Nephron progenitor cell (in vitro differentiated cells): ENCODE data around the gene YEATS2.
"Not testable (repeated sequence)": the region's sequence is repeated elsewhere in the genome, so short reads cannot be mapped to it uniquely, and the experiment has no call there.

Source experiments
- DNase-seq: peaks from one replicate; pipeline ENCODE4 v3.0.0; 2021
- H3K27ac Mint-ChIP-seq: 2 replicates; pipeline ENCODE4 v1.8.0; 2021; ENCODE audit warnings: mild to moderate bottlenecking, moderate library complexity, mixed read lengths
- H3K27me3 Mint-ChIP-seq: 2 replicates; pipeline ENCODE4 v1.8.0; 2021; ENCODE audit warnings: mild to moderate bottlenecking, low read depth, mixed read lengths; ENCODE audit not compliant: poor library complexity
- H3K36me3 Mint-ChIP-seq: 2 replicates; pipeline ENCODE4 v1.8.0; 2021; ENCODE audit warnings: low read depth, mixed read lengths
- H3K4me1 Mint-ChIP-seq: 2 replicates; pipeline ENCODE4 v1.8.0; 2021; ENCODE audit warnings: mixed read lengths
- H3K4me3 Mint-ChIP-seq: 2 replicates; pipeline ENCODE4 v1.8.0; 2021; ENCODE audit warnings: mild to moderate bottlenecking, moderate library complexity, mixed read lengths
- H3K9me3 Mint-ChIP-seq: 2 replicates; pipeline ENCODE4 v1.8.0; 2021; ENCODE audit warnings: mild to moderate bottlenecking, moderate library complexity, mixed read lengths
- TF ChIP-seq, protein P1 (sequence below): fragments of 200-600 bp; sonication (generic); IDR thresholded peaks from 2 replicates; pipeline ENCODE4 v1.5.0; 2021; ENCODE audit warnings: antibody characterized with exemption

Gene YEATS2

DNA sequence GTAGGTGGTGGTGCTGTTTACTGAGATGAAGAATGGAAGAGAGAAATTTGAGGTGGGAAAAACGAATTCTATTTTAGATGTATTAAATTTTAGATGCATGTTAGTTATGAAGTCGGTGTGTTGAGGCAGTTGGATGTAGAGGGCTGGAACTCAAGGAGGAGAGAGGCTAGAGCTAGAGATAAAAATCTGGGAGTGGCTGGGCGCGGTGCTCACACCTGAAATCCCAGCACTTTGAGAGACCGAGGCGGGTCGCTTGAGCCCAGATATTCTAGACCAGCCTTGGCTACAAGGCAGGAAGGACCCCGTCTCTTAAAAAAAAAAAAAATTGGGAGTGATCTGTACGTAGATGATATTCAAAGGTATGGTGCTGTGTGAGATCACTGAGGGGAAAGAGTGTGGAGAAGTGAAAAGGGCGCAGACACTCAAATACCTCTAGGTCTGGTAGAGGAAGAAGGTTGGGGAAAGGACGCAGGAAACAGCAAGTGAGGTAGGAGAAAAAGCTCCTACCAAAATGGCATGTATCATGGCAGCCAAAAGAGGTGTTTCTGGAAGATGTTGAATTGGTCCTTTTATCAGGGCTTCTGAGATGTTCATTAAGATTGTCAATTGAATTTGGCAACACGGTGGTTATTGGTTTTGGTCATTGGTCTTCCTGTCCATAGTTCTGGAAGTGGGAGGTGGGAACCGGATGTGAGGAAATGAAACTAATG, 1.8 kb downstream of the YEATS2 start:
- peak overlapping the region; percentile 94 for H3K4me3 Mint-ChIP-seq
- peaks cover 45% of the 10 kb centered on the region for H3K4me1 Mint-ChIP-seq
- H3K9me3 Mint-ChIP-seq, result peaks cover 9% of the 10 kb centered on the region
- TF ChIP-seq, protein P1, sequence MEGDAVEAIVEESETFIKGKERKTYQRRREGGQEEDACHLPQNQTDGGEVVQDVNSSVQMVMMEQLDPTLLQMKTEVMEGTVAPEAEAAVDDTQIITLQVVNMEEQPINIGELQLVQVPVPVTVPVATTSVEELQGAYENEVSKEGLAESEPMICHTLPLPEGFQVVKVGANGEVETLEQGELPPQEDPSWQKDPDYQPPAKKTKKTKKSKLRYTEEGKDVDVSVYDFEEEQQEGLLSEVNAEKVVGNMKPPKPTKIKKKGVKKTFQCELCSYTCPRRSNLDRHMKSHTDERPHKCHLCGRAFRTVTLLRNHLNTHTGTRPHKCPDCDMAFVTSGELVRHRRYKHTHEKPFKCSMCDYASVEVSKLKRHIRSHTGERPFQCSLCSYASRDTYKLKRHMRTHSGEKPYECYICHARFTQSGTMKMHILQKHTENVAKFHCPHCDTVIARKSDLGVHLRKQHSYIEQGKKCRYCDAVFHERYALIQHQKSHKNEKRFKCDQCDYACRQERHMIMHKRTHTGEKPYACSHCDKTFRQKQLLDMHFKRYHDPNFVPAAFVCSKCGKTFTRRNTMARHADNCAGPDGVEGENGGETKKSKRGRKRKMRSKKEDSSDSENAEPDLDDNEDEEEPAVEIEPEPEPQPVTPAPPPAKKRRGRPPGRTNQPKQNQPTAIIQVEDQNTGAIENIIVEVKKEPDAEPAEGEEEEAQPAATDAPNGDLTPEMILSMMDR, result no peak
- H3K27ac Mint-ChIP-seq, result peak overlapping the region; percentile 33
- DNase-seq, result no peak
- H3K36me3 Mint-ChIP-seq, result peaks cover 35% of the 10 kb centered on the region
- peaks cover 4% of the 10 kb centered on the region for H3K27me3 Mint-ChIP-seq

DNA sequence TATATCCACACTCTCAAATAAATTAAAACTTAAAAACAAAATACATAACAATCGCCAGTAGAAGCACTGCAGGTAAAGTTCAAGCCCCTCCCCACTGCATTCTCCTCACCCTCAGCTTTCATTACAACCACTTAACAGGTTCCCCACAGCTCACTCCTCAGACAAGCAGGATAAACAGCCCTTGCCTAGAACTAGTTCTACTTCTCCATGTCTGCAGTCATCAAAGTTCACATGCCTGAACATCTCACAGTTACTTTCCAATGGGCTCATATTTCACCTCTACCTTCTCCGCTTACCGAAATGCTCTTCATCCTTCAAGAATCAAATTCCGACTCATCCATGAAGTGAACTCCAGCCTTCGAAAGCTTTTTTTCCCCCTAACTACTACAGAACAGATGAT, 4.1 kb downstream of the YEATS2 start:
- Mint-ChIP-seq H3K9me3 (peaks cover 23% of the 10 kb centered on the region), H3K27ac (peak overlapping the region; percentile 97), H3K4me1 (peaks cover 45% of the 10 kb centered on the region), H3K36me3 (peaks cover 57% of the 10 kb centered on the region), H3K27me3 (peaks cover 4% of the 10 kb centered on the region), H3K4me3 (peak overlapping the region; percentile 33)
- no peak for DNase-seq
- TF ChIP-seq, protein P1, result no peak

DNA sequence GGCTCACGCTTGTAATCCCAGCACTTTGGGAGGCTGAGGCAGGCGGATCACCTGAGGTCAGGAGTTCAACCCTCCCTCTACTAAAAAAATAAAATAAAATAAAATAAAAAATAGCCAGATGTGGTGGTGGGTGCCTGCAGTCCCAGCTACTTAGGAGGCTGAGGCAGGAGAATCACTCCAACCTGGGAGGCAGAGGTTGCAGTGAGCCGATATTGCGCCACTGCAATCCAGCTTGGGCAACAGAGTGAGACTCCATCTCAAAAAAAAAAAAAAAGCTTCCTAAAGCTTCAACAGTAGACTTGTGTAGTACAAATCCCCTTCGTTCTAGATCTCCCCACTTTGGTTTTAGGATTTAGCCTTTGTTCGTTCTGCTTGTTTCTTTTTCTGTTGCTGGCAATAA, 6.3 kb downstream of the YEATS2 start:
- not testable (repeated sequence) for H3K4me3 Mint-ChIP-seq, H3K27me3 Mint-ChIP-seq, DNase-seq, H3K27ac Mint-ChIP-seq
- Mint-ChIP-seq H3K4me1 (peaks cover 37% of the 10 kb centered on the region), H3K36me3 (peaks cover 71% of the 10 kb centered on the region), H3K9me3 (peaks cover 27% of the 10 kb centered on the region)

DNA sequence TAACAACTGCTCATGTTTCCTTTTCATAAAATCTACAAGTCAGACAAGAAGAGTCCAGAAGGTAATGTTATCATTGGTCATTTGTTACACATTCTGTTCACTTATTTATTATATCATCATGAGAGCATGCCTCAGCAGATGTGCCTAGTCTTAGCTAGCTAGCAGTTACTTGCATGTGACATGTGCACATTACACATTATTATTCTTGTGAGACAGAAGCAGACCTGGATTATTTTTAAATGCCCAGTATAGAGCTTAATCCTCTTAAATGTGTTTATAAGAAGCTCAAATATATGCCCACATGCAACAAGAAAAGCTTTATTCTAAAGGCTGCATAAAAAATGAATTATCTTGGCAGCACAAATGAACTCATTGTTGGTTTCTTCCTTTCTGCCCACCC, 12.6 kb downstream of the YEATS2 start:
- Mint-ChIP-seq H3K4me1 (no peaks in the 10 kb centered on the region), H3K36me3 (peaks cover 62% of the 10 kb centered on the region), H3K9me3 (peaks cover 18% of the 10 kb centered on the region), H3K4me3 (no peak overlapping the region), H3K27me3 (peaks cover 2% of the 10 kb centered on the region), H3K27ac (no peak overlapping the region)
- no peak for DNase-seq
- TF ChIP-seq, protein P1, result no peak

DNA sequence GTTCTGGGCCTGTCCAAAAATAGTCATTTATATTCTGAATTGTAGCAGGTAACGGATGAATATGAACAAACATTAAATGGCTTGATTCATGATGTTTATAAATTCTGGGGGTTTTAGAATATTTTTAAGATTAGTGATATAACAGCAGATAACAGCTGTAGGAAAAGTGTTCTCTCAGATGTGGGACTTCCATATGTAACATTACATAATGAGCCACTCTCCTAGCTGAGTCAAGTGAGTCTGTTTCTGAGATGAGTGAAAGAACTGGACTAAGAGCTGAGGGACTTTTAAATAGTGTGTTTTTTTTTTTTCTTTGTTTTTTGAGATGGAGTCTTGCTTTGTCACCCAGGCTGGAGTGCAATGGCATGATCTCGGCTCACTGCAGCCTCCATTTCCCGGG, 13.9 kb downstream of the YEATS2 start:
- TF ChIP-seq, protein P1, result no peak
- no peak overlapping the region for H3K27ac Mint-ChIP-seq

DNA sequence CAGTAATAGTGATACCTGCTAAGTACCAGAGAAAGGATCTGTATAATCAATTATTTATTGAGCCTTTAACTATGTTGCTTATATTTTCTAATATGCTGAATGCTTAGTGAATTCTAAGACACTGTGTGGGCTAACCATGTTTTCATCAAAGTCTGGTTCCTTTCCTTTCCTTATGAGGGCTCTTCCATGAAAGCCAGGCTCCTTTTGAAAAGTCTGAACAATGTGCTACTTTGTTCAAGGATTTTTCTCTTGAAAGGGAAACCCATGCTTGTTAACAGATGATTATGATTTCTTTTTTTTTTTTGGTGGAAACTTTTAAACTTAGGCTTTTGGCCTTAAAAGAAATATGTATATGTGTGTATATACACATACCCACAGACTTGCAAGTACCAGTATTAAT, 17.0 kb downstream of the YEATS2 start:
- H3K36me3 Mint-ChIP-seq, result peaks cover 68% of the 10 kb centered on the region
- TF ChIP-seq, protein P1, result no peak
- H3K4me1 Mint-ChIP-seq, result no peaks in the 10 kb centered on the region
- no peaks in the 10 kb centered on the region for H3K9me3 Mint-ChIP-seq
- no peak overlapping the region for H3K27ac Mint-ChIP-seq
- H3K27me3 Mint-ChIP-seq, result peaks cover 5% of the 10 kb centered on the region
- no peak for DNase-seq
- no peak overlapping the region for H3K4me3 Mint-ChIP-seq

More for the DNA sequence above, 13.9 kb downstream of the YEATS2 start:
- peaks cover 2% of the 10 kb centered on the region for H3K27me3 Mint-ChIP-seq
- DNase-seq, result no peak
- peaks cover 5% of the 10 kb centered on the region for H3K9me3 Mint-ChIP-seq
- no peak overlapping the region for H3K4me3 Mint-ChIP-seq
- H3K36me3 Mint-ChIP-seq, result peaks cover 55% of the 10 kb centered on the region
- no peaks in the 10 kb centered on the region for H3K4me1 Mint-ChIP-seq
